IMR-90 (cell line): ENCODE results near the gene PNISR. TPM values are rescaled to one million over a fixed set of nuclear protein-coding genes. Genes with fewer than 3 reads are reported as not detected.

Source experiments
- ATAC-seq: fragments of 200-7000 bp; cut with Tn5 transposase; 2 replicates; pipeline ENCODE4 v1.9.1; 2020; ENCODE audit warnings: low read depth, mild to moderate bottlenecking, moderate library complexity
- BruUV-seq: library from RNA; stranded (reverse); fragments of 400-500 nt; replicated peaks from 2 replicates; lab custom pipeline; 2021; lab: Mats Ljungman, UMichigan
- CTCF ChIA-PET: fragments of 300-600 bp; formaldehyde crosslinking; extraction: SDS; loops from one replicate; lab custom pipeline; 2021; ENCODE audit warnings: antibody characterized with exemption; lab: Yijun Ruan, JAX
- POLR2A ChIA-PET: fragments of 300-600 bp; sonication (Branson Sonifier 250); formaldehyde crosslinking; loops from one replicate; lab custom pipeline; 2022; ENCODE audit warnings: antibody characterized with exemption; ENCODE audit not compliant: unreplicated experiment; lab: Charles Lee
- DNase-seq: peaks from one replicate; pipeline ENCODE4 v3.0.0; 2013
- H2AFZ ChIP-seq: replicated peaks from 2 replicates; pipeline ENCODE3; 2013; ENCODE audit warnings: low read length, mild to moderate bottlenecking; ENCODE audit not compliant: poor library complexity
- H2AK5ac ChIP-seq: 2 replicates; pipeline ENCODE4 v1.6.1; 2013; ENCODE audit warnings: low read depth, low read length, inconsistent platforms
- H2AK9ac ChIP-seq: replicated peaks from 2 replicates; pipeline ENCODE3; 2013; ENCODE audit warnings: mild to moderate bottlenecking, low read depth, low read length, moderate library complexity; ENCODE audit not compliant: poor library complexity
- H2BK120ac ChIP-seq: 2 replicates; pipeline ENCODE4 v1.6.1; 2013; ENCODE audit warnings: low read depth, low read length, inconsistent platforms
- H2BK15ac ChIP-seq: 3 replicates; pipeline ENCODE4 v1.6.1; 2013; ENCODE audit warnings: low read depth, low read length, inconsistent platforms
- H2BK20ac ChIP-seq: 2 replicates; pipeline ENCODE4 v1.6.1; 2013; ENCODE audit warnings: low read depth, mild to moderate bottlenecking, inconsistent platforms, low read length, moderate library complexity
- H2BK5ac ChIP-seq: 2 replicates; pipeline ENCODE4 v1.6.1; 2013; ENCODE audit warnings: mild to moderate bottlenecking, low read depth, low read length, inconsistent platforms; ENCODE audit not compliant: poor library complexity, severe bottlenecking
- H3K14ac ChIP-seq: replicated peaks from 2 replicates; pipeline ENCODE4 v1.6.1; 2013; ENCODE audit warnings: low read depth, low read length, inconsistent platforms
- H3K18ac ChIP-seq: 2 replicates; pipeline ENCODE4 v1.6.1; 2013; ENCODE audit warnings: low read depth, low read length, control low read depth
- H3K23ac ChIP-seq: 2 replicates; pipeline ENCODE4 v1.6.1; 2013; ENCODE audit warnings: low read depth, low read length, inconsistent platforms
- H3K27ac ChIP-seq: 2 replicates; pipeline ENCODE4 v1.5.1; 2013; ENCODE audit warnings: mild to moderate bottlenecking, control low read depth, low read length; ENCODE audit not compliant: insufficient read depth
- H3K27me3 ChIP-seq: 2 replicates; pipeline ENCODE4 v1.6.1; 2013; ENCODE audit warnings: low read length; ENCODE audit not compliant: control insufficient read depth, insufficient read depth
- H3K36me3 ChIP-seq: 2 replicates; pipeline ENCODE4 v1.6.1; 2013; ENCODE audit warnings: low read length, mixed read lengths; ENCODE audit not compliant: control insufficient read depth, insufficient read depth
- H3K4ac ChIP-seq: 2 replicates; pipeline ENCODE4 v1.6.1; 2013; ENCODE audit warnings: low read depth, low read length, inconsistent platforms
- H3K4me1 ChIP-seq: 2 replicates; pipeline ENCODE4 v1.6.1; 2013; ENCODE audit warnings: low read length, mixed read lengths; ENCODE audit not compliant: control insufficient read depth, insufficient read depth
- H3K4me2 ChIP-seq: 2 replicates; pipeline ENCODE4 v1.6.1; 2013; ENCODE audit warnings: low read depth, mild to moderate bottlenecking, control low read depth, low read length, moderate library complexity
- H3K4me3 ChIP-seq: 2 replicates; pipeline ENCODE4 v1.5.1; 2013; ENCODE audit warnings: low read depth, mild to moderate bottlenecking, control low read depth, low read length, moderate library complexity; ENCODE audit not compliant: insufficient read depth
- H3K56ac ChIP-seq: 2 replicates; pipeline ENCODE4 v1.6.1; 2013; ENCODE audit warnings: low read length, inconsistent platforms; ENCODE audit not compliant: insufficient read depth; ENCODE audit errors: extremely low read depth
- H3K79me1 ChIP-seq, 2 experiments: 2 replicates each; pipeline ENCODE4 v1.6.1; 2013; ENCODE audit warnings: low read length in 2 of 2, inconsistent platforms in 1 of 2, low read depth in 1 of 2
- H3K9ac ChIP-seq: 2 replicates; pipeline ENCODE4 v1.6.1; 2013; ENCODE audit warnings: low read depth, low read length, control low read depth
- H3K9me1 ChIP-seq: 2 replicates; pipeline ENCODE4 v1.6.1; 2013; ENCODE audit warnings: low read length, inconsistent platforms; ENCODE audit not compliant: insufficient read depth
- H3K9me3 ChIP-seq: 2 replicates; pipeline ENCODE4 v1.6.1; 2013; ENCODE audit warnings: low read length; ENCODE audit not compliant: control insufficient read depth, insufficient read depth
- H4K20me1 ChIP-seq: 2 replicates; pipeline ENCODE4 v1.6.1; 2013; ENCODE audit warnings: low read length, inconsistent platforms; ENCODE audit not compliant: insufficient read depth
- H4K5ac ChIP-seq: 2 replicates; pipeline ENCODE4 v1.6.1; 2013; ENCODE audit warnings: mild to moderate bottlenecking, low read depth, low read length, control low read depth
- H4K8ac ChIP-seq, 2 experiments: 2 replicates each; pipeline ENCODE4 v1.6.1; 2013; ENCODE audit warnings: low read depth in 2 of 2, low read length in 2 of 2, control low read depth in 1 of 2, inconsistent platforms in 1 of 2
- H4K91ac ChIP-seq: 2 replicates; pipeline ENCODE4 v1.6.1; 2013; ENCODE audit warnings: low read depth, low read length, inconsistent platforms; ENCODE audit not compliant: insufficient read depth
- CEBPB ChIP-seq: IDR thresholded peaks from 2 replicates; pipeline ENCODE4 v1.6.1; 2012; ENCODE audit warnings: low read depth, low read length, improper control_type of control experiment
- CHD1 ChIP-seq: IDR thresholded peaks from 2 replicates; pipeline ENCODE4 v1.6.1; 2012; ENCODE audit warnings: low read depth, low read length, improper control_type of control experiment
- CTCF ChIP-seq: conservative IDR thresholded peaks from 2 replicates; pipeline ENCODE4 v1.5.1; 2012; ENCODE audit warnings: mild to moderate bottlenecking, low read depth, low read length, improper control_type of control experiment
- FOS ChIP-seq: fragments of 150-350 bp; IDR thresholded peaks from 2 replicates; pipeline ENCODE4 v1.6.1; 2016; ENCODE audit warnings: low read depth, low read length
- MAFK ChIP-seq: IDR thresholded peaks from 2 replicates; pipeline ENCODE4 v1.6.1; 2012; ENCODE audit warnings: low read depth, low read length, improper control_type of control experiment
- MAZ ChIP-seq: IDR thresholded peaks from 2 replicates; pipeline ENCODE4 v1.6.1; 2012; ENCODE audit warnings: low read depth, mild to moderate bottlenecking, low read length, improper control_type of control experiment, moderate library complexity, borderline replicate concordance
- MXI1 ChIP-seq: IDR thresholded peaks from 2 replicates; pipeline ENCODE4 v1.6.1; 2012; ENCODE audit warnings: low read depth, mild to moderate bottlenecking, low read length, moderate library complexity, borderline replicate concordance
- POLR2A ChIP-seq: IDR thresholded peaks from 2 replicates; pipeline ENCODE4 v1.6.1; 2012; ENCODE audit warnings: mild to moderate bottlenecking, low read depth, low read length
- RCOR1 ChIP-seq: IDR thresholded peaks from 2 replicates; pipeline ENCODE4 v1.6.1; 2012; ENCODE audit warnings: mild to moderate bottlenecking, low read length, improper control_type of control experiment; ENCODE audit not compliant: insufficient replicate concordance
- SMC3 ChIP-seq: fragments of 150-350 bp; IDR thresholded peaks from 2 replicates; pipeline ENCODE4 v1.6.1; 2016; ENCODE audit warnings: low read depth, mild to moderate bottlenecking, antibody characterized with exemption, low read length, moderate library complexity
- WGBS, 2 experiments: methylation state at CpG; one replicate each; pipeline versions ENCODE4 v1.1.5 to v1.1.7; 2013; ENCODE audit warnings: missing lambda C conversion rate in 2 of 2; ENCODE audit not compliant: insufficient read length in 1 of 2; ENCODE audit errors: extremely low coverage in 2 of 2; 5-methylcytosine and 5-hydroxymethylcytosine counted together
- dilution Hi-C: fragments of 300-500 bp; cut with HindIII; formaldehyde crosslinking; loops from one replicate; pipeline ENCODE4 v1.14.3; 2018; ENCODE audit warnings: low sequenced_read_pairs; ENCODE audit not compliant: unreplicated experiment
- in situ Hi-C: fragments of 300-500 bp; cut with MboI; formaldehyde crosslinking; loops from 3 replicates; pipeline ENCODE4 v1.14.3; 2019; ENCODE audit warnings: low sequenced_read_pairs, inconsistent platforms, mixed read lengths
- intact Hi-C: fragments of 100-400 bp; cut with micrococcal nuclease; formaldehyde crosslinking; loops from 2 replicates; pipeline ENCODE4 v1.10.0; 2022
- polyA plus RNA-seq, 3 experiments: library from polyadenylated mRNA; depleted of rRNA; stranded (reverse); fragments of >200 nt; gene quantifications; 2 replicates each; pipeline ENCODE4 v1.2.3, GENCODE V29; 2012; ENCODE audit warnings: low replicate concordance in 1 of 3
- total RNA-seq: library from RNA; depleted of rRNA; stranded (reverse); fragments of >200 nt; gene quantifications from 2 replicates; pipeline ENCODE4 v1.2.3, GENCODE V29; 2012
- TF ChIP-seq, protein P1 (sequence below): fragments of 150-350 bp; IDR thresholded peaks from 2 replicates; pipeline ENCODE4 v1.6.1; 2016; ENCODE audit warnings: low read depth, mild to moderate bottlenecking, low read length, moderate library complexity, borderline replicate concordance

Gene PNISR
- total and polyA plus RNA-seq, 2 of the 4 experiments (the other 2 are of a cell fraction): 44.5 to 46.2 TPM

- Histone ChIP-seq H3K56ac (no peak overlapping the region), H3K4me3 (no peak overlapping the region), H3K9me3 (no peaks in the 10 kb centered on the region), H2AFZ (no peak overlapping the region), H3K9ac (no peak overlapping the region), H2AK5ac (no peak overlapping the region), H4K91ac (no peak overlapping the region), H3K18ac (no peak overlapping the region), H2AK9ac (no peak overlapping the region), H3K9me1 (no peaks in the 10 kb centered on the region), H3K36me3 (peaks cover 2% of the 10 kb centered on the region; the same call in 1 of the 2 replicates), H3K4me1 (no peaks in the 10 kb centered on the region), H3K4ac (no peak overlapping the region), H2BK120ac (no peak overlapping the region), H3K4me2 (no peak overlapping the region), H3K27me3 (no peaks in the 10 kb centered on the region), H4K8ac (no peak overlapping the region), H3K23ac (no peak overlapping the region), H3K79me1 (no peaks in the 10 kb centered on the region), H2BK5ac (no peak overlapping the region), H3K27ac (no peak overlapping the region), H4K5ac (no peak overlapping the region), H2BK15ac (no peak overlapping the region), H4K20me1 (no peaks in the 10 kb centered on the region), H2BK20ac (no peak overlapping the region), H3K14ac (no peak overlapping the region)
- CTCF ChIA-PET: no interaction called here
- ATAC-seq: no peak
- TF ChIP-seq CTCF (no peak), POLR2A (no peak), SMC3 (no peak), CHD1 (no peak), MAZ (no peak), MXI1 (no peak), MAFK (no peak), RCOR1 (no peak), FOS (no peak), CEBPB (no peak)
- TF ChIP-seq, protein P1, sequence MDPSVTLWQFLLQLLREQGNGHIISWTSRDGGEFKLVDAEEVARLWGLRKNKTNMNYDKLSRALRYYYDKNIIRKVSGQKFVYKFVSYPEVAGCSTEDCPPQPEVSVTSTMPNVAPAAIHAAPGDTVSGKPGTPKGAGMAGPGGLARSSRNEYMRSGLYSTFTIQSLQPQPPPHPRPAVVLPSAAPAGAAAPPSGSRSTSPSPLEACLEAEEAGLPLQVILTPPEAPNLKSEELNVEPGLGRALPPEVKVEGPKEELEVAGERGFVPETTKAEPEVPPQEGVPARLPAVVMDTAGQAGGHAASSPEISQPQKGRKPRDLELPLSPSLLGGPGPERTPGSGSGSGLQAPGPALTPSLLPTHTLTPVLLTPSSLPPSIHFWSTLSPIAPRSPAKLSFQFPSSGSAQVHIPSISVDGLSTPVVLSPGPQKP: no peak
- no TSS peak for BruUV-seq
- POLR2A ChIA-PET: no interaction called here
- intact Hi-C loops (no loop called here), dilution Hi-C loops (no loop called here), in situ Hi-C loops (no loop called here)
- no CpG with 5 or more reads among the region's 4 CpGs for WGBS, 2 experiments
- no peak for DNase-seq
Measured at GRCh38 chr6:99446076-99446475, 21.0 kb upstream of the PNISR start.
